Stimulated activated CD4-positive, alpha-beta T cell treated with anti-CD3 and anti-CD28 coated beads, Interleukin-1b, Interleukin-23, amount 100 ng/mL, for 4 hours (primary cell): ENCODE measurements around the gene STOM.
"Not testable (repeated sequence)": the region's sequence is repeated elsewhere in the genome, so short reads cannot be mapped to it uniquely, and the experiment has no call there.

Experiments
- DNase-seq, 2 donors: peaks; one replicate each; pipeline ENCODE4 v3.0.0-alpha.2; 2020; ENCODE audit warnings: low read depth in 2 of 2

The STOM gene

GRCh38 chr9:121300283-121301119, 69.5 kb downstream of the STOM start:
- no peak for DNase-seq

- peak in 1 of 2 donors; percentile 6 for DNase-seq
Observed at GRCh38 chr9:121299467-121300282, 70.4 kb downstream of the STOM start.

GRCh38 chr9:121298689-121299466, 71.2 kb downstream of the STOM start:
- no peak for DNase-seq

DNA sequence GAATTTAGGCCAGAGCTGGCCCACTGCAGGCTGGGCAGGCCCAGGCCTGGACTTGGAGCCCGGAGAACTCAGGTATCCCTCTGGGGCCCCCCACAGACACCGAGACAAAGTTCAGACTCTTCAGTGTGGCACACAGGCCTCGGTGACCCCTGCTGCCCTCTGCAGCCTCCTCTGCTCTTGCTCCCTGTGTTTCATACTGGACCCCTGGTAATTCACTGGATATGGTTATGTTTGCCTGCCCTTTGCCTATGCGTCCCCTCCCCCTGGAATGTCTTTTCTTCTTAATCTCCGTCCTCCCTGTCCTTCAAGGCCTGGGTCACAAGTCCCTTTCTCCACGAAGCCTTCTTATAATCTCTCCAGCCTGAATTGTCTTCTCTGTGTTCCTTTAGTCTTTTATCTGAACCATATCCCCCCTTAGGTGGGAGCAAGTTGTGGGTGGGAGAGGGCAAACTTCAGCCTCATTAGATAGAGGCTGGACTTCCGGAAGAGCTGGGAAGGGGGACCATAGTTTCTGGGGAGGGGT, 72.0 kb downstream of the STOM start:
- no peak for DNase-seq

- DNase-seq: no peak
Observed at GRCh38 chr9:121297389-121297788, 72.7 kb downstream of the STOM start.

DNA sequence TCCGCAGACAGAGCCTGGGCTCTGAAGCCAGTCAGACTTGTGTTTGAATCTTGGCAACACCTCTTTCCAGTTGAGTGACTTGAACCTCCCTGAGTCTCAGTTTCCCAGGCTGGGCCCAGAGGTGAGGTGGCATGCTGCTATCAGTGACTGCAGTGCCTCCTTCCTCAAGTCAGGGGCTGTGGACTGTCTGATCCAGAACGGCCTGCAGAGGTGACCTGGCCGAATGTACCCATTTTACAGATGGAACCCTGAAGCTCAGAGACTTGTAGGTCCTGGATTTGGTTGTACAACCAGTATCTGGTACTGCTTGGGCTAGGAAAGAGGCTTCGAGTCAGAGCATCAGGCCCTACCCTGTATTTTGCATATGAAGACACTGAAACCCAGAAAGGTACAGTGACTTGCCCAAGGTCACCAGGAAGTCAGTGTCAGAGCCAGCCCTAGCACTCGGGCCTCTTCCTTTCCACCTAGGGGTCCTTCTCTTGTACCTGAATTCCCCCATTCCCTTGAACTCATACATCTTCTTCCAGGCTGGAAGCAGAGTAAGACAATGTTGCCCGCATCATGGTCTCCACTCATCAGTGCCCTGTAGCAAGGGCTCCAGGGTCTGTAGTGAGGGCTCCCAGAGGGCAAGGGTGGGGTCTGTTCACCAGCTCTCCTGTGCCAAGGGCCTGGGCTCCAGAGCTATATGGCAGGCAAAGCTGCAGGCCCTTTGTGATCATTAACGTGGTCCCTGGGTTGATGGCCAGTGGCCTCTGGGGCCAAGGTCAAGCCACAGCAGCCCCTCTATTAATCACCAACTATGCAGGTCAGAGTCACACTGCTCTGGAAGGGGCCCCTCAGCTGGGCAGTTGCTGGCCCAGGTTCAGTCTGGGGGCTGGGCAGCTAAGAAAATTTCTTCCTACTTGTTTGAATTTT, 73.6 kb downstream of the STOM start:
- no peak for DNase-seq

DNA sequence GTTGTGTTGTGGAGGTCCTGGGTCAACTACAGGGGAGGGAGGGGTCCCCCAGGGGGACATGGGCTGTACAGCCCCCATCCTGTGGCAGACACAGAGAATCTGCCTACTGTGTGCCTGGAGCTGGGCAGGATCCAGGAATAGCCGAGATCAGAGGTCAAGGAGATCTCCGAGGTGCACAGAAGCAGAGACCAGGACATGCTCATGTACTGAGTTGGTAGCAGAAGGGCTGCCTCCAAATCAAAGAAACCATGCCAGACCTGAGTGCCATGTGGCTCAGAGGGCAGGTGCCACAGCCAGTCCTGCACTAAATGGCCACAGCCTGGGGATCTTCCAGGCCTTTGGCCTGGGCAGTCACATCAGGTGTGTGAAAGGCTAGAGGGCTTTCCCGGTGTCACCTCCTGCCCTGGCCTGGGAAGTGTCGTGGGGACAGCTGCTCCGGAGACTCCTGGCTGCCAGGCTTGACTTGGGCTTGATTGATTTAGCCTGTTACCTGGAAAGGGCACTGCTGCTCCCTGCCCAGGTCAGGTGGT, 74.3 kb downstream of the STOM start:
- DNase-seq: no peak

DNA sequence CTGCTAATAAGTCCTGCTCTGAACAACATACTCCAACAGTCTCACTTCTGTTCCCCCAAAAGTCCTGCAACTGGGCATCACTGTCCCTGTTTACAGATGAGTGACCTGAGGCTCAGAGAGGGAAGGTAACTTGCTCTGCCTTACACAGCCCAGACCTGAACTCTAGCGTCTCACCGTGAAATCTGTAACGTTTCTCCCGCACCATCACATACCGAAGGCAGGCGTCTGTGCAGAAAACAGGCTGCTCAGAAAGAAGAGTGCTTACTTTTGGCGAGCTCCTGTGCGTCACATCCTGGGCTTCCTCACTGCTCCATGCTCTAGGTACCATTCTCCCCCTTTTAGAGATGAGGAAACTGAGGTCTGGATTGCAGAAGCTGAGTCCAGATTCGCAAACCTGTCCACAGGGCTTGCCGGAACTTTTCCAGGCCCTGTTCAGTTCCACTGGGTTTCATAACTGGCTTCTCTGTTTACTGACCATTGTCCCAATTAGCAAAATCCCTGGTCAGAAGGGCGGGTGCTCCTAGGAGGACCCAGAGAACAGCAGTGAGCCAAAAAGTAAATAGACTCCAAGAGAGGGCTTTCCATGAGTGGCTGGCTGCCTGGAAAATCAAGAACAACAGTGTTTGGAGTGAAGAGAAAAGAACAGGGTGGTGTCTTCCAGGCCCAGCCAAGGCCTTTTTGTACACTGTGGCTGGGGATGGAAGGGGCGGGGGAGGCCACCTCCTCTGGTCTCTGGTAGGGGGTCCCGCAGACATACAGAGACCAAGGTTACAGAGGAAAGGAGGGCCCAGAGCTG, 75.0 kb downstream of the STOM start:
- DNase-seq: no peak

GRCh38 chr9:121294151-121294743, 75.8 kb downstream of the STOM start:
- no peak for DNase-seq

DNA sequence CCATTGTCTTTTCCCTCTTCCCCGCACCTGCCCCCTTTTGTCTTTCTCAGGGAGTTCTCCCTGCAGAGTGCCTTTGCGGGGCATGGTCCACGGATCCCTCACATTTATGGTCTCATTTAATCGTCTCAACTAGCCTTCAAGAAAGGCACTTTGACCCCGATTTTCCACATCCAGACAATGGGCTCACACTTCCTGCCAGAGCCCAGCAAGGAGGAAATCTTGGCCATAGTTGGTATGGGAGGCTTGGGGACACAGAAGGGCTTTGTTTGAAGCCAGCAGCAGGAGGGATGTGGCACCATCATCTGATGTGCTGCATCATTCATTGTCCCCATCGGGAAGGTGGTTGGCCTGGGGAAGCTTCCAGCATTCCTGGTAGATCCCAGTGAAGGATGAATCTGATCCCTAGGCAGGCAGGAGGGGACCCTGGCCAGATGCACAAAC, 77.2 kb downstream of the STOM start:
- DNase-seq: no peak

DNA sequence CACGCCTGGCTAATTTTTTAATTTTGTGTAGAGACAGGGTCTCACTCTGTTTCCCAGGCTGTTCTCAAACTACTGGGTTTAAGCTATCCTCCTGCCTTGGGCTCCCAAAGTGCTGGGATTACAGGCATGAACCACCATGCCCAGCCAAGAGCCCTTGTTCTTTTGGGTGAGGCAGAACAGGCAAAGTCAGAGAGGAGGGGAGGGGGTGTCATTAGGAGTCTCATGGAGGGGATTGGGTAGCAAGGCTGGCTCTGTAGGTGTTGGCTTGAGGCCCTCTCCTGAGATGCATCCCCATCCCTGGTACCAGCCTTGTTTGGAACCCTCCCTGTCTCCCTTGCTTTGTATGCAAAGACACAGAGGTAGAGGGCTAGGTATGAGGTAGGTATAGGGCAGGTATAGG, 78.0 kb downstream of the STOM start:
- no peak for DNase-seq

GRCh38 chr9:121291536-121291935, 78.5 kb downstream of the STOM start:
- DNase-seq: not testable (repeated sequence)

DNA sequence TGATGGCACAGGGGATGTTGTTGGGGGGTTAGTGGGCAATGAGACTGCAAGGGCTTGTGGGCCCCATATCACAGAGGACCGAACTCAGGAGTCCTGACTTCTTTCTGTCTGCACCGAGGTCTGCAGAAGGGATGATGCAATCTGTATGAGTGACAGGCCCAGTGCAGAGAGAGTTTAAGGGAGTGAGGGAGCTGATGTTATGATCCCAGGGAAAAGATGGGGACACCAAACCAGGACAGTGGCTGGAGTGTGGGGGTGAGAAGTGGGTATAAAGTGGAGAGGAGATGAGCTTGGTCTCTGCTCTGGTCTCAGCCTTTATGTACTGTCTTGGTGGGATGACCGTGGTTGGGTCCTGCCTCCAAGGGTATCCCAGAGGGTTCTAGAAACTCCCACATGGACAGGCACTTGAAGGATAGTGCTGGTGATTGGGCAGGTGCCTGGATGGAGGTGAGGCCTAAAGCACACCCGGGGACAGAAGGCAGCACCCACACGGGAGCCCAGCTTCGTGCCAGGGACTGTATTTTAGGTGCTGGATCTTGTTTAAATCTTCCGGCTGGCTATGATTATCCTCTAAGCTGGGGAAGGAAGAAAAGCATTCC, 80.2 kb downstream of the STOM start:
- no peak for DNase-seq

- DNase-seq: no peak
Observed at GRCh38 chr9:121289026-121289771, 80.9 kb downstream of the STOM start.
